Choroid plexus epithelial cell (primary cell): Measurements from ENCODE around the gene RCOR1.

ENCODE experiments used
- DNase-seq: peaks from one replicate; pipeline ENCODE4 v3.0.0-alpha.2; 2010; ENCODE audit warnings: low read depth
- H3K4me3 ChIP-seq: 2 replicates; pipeline ENCODE4 v1.5.1; 2011; ENCODE audit warnings: low read depth, mild to moderate bottlenecking, control low read depth, low read length, moderate library complexity
- TF ChIP-seq, protein P1 (sequence below): conservative IDR thresholded peaks from 2 replicates; pipeline ENCODE4 v1.5.1; 2011; ENCODE audit warnings: low read depth, mild to moderate bottlenecking, control low read depth, inconsistent platforms, low read length, moderate library complexity

The RCOR1 gene

DNA sequence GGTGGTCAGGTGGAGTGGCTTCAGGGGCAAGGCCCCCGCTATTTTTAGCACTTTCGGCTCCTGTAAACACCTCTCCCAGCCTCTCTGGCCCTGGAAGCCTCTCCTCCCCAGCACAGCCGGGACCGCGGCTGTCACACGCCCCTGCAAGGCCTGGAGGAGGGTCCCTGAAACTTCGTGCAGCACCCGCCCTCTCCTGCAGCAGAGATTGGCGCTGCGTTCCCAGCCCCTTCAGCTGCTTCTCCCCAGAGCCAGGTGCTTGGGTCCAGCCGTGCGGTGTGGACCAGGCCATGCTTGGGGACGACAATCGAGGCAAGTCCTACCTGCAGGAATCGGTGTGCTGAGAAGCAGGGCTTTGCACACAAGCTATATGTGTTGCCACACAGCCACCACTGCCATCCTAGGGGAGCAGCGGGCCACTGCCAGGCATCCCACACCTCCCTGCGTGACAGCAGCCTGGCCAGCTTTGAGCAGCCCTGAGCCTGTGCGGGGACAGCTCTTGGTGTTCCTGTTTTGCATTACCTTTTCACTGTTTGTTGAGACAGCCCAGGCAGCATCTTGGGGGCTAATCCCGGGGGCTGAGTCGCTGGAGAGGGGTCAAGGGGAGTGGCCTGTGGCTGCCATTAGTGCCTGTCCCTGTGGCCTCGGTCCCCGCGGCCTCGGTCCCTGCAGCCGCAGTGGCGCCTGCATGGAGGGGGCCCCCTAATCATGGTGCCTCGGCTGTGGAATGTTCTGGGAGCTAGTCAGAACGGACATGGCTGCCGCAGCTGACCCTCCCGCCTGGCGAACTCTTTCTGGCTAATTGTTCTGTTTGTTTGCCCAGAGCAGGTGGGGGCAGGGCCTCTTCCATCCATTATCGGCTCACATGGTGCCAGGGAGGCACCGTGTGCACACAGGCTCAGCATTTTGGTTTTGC lies 157.2 kb downstream of the RCOR1 start:
- DNase-seq = no peak
- no peak overlapping the region for H3K4me3 ChIP-seq
- TF ChIP-seq, protein P1, sequence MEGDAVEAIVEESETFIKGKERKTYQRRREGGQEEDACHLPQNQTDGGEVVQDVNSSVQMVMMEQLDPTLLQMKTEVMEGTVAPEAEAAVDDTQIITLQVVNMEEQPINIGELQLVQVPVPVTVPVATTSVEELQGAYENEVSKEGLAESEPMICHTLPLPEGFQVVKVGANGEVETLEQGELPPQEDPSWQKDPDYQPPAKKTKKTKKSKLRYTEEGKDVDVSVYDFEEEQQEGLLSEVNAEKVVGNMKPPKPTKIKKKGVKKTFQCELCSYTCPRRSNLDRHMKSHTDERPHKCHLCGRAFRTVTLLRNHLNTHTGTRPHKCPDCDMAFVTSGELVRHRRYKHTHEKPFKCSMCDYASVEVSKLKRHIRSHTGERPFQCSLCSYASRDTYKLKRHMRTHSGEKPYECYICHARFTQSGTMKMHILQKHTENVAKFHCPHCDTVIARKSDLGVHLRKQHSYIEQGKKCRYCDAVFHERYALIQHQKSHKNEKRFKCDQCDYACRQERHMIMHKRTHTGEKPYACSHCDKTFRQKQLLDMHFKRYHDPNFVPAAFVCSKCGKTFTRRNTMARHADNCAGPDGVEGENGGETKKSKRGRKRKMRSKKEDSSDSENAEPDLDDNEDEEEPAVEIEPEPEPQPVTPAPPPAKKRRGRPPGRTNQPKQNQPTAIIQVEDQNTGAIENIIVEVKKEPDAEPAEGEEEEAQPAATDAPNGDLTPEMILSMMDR = no peak

DNA sequence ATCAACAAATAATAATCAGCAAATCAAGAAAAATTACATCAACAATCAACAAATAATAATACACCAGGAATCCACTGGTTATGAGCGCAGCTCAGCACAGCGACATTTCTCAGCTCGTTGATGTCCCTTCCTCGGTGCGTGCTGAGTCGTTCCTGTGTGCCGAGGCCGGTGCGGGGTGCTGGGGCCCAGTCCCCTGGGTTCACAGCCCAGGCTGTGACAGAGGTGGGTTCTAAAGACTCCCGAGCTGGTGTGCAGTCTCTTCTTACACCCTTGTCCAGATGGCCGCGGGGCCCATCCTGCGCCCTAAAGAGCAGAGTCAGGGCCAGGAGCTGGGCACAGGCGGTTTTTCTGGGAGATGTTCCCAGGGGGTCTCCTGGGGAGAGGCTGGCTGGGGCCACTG lies 157.9 kb downstream of the RCOR1 start:
- no peak for DNase-seq
- TF ChIP-seq, protein P1 = no peak
- no peak overlapping the region for H3K4me3 ChIP-seq

DNA sequence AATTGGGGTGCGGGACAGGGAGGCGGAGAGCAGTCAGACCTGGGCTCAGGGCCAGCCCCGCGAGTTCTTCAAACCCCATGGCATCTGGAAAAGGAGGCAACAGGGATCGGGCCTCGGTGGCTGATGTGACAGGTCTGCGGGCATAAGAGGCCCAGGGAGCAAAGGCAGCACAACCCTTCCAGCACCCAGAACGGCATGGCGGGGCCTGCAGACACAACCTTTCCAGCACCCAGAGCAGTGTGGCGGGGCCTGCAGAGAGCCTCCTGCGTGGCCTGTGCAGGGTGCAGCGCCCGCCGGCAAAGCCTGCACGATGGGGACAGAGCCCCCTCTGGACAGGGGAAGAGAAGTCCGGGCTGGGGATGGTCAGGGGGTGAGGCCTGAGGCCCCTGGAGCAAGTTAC lies 158.6 kb downstream of the RCOR1 start:
- TF ChIP-seq, protein P1 = no peak
- DNase-seq = no peak
- H3K4me3 ChIP-seq = no peak overlapping the region

DNA sequence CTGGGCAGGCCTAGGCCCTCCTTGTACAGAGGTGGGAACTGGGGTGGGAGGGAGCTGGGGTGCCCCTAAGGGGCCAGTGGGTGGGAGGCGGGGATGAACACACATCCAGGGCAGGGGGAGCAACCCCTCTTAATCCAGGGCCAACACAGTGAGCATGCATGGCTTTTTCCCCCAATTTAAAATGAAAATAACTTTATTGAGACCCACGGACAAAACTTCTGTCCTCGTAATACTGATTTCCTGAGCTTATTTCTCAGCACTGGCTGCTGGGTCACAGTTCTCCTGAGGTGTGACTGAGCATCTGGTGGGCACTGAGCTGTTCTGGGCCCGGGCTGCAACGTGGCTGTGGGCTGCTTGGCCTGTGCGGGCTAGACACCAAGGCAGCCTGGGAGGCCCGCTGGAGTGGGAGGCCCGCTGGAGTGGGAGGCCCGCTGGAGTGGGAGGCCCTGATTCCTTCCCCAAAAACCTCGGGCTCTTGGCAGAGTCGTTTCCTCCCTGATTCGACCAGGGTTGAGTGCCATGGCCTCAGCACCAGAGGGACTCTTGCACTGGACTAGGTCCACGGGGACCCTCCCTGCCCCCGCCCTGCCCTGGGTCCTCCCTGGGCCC lies 159.9 kb downstream of the RCOR1 start:
- TF ChIP-seq, protein P1 = no peak
- DNase-seq = no peak
- no peak overlapping the region for H3K4me3 ChIP-seq

DNA sequence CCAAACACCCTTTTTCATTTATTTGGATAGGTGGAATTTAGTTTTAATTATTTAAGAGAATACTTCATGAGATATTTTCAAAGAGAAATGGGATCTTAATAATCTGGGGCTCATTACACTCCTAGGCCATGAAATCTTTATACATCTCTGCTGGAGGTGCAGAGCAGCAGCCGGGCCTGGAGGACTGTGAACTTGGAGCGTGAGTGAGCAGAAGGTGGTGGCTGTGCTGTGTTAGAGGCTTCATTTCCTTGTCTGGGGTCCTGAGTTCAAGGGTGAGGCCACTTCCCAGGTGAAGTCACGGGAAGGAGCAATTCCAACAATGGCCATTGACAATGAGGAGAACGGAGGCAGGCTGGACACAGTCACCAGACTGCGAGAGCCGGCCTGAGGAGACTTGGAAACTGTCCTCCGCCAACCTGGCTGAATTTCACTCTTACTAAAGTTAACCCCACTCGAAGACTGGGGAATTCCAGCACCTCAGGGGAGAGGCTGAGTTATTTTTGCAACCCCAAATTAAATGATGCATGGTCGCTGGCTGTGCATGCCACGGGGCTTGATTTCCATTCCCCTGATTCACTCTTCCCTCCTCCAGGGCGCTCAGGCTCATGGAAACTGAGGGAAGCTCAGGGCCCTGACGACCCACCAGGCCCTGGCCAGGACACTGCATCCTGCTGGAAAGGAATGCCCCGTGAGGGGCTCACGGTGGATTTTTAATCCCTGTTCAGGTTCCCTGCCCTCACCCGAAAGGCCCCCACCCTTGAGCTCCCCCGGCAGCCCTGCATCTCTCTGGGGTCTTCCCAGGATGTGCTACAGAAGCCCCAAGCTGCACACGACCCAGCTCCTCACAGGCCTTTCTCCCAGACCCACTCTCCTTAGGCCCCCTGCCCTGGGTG lies 162.2 kb downstream of the RCOR1 start:
- TF ChIP-seq, protein P1 = no peak
- no peak overlapping the region for H3K4me3 ChIP-seq
- DNase-seq = no peak

DNA sequence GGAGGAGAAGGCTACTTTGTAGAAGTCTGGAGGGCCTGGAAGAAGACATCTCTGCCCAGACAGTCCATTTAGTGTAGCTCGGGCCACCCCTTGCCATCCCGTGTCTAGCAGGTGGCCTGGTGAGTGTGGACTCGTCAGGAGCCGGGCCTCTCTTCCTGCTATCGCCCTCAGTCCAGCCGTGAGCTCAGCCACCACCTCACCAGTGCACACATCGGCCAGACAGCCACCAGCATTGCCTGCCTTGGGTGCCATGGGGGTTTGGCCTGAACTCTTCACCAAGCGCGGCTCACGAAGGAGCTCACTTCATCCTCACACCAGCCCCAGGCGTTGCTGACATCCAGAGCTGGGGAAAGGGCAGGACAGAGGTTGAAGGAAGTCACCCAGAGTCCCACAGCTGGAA lies 165.2 kb downstream of the RCOR1 start:
- TF ChIP-seq, protein P1 = no peak
- H3K4me3 ChIP-seq = no peak overlapping the region
- DNase-seq = no peak
